Measurements from ENCODE around the gene CMTM2.
A peak's percentile ranks its signal among the peaks of the same experiment; 100 is the strongest.

The CMTM2 gene

DNA sequence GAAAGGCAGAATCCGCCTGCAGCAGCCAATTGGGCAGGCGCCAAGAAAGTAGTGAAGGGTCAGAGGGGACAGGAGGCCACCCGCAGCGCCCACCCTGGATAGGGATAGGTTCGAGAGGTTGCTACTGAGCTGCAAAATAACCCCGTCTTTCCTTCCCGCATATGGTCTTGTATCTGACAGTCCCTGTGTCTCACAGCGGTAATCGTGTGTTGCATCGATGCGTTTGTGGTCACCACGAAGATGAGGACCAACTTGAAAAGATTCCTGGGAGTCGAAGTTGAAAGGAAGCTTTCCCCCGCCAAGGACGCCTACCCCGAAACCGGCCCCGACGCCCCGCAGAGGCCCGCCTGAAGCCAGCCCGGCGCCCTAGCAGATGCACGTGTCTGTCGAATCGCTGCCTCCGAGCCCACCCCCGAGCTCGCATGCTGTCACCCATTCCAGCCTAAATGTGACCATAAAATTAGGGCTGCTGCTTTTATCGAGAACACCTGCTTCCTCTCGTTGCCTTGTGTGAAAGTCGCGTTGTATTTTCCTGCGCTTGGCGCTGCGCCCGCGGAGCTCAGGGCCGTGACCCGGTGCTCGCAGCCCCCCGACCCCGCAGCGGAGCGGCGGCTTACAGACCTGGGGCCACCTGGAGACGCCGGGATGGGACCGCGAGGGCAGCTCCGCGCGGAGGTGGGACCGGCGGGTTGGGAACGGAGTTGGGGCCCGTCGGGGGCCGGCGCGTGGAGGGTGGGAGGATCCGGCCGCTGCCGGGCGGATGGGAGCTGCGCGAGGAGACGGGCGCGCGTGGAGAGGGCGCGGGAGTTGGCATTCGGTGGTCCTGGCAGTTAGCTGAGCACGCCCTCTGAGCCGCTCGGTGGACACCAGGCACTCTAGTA is at the start of gene CMTM2:
Gene CMTM2, plus strand, starts transcription at position 813 of the 881 bp plus-strand sequence. CDS start 145 bp downstream, outside the sequence.
- DNase-seq = no peak

DNA sequence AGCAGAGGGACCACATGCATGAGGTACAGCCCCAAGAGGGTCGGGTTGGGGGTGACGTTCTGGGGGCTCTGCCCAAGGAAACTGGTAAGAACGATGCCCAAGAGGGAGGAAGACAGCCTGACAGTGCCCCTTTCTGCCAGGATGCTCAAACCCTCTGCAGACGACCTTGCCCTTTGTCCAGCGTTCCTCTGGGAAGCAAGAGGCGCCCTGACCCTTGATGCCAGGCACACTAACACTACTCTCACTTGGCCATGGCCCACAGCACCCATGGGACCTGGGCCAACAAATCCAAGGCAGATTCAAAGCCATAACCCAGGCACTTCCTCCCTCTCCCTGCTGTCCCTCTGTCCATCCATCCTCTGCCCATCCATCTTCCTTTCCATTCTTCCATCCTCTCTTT is 49.8 kb upstream of the CMTM2 start:
- DNase-seq = no peak

GRCh38 chr16:66534376-66534799 is 44.9 kb upstream of the CMTM2 start:
- DNase-seq = no peak

GRCh38 chr16:66536525-66536924 is 42.7 kb upstream of the CMTM2 start:
- DNase-seq = no peak

DNA sequence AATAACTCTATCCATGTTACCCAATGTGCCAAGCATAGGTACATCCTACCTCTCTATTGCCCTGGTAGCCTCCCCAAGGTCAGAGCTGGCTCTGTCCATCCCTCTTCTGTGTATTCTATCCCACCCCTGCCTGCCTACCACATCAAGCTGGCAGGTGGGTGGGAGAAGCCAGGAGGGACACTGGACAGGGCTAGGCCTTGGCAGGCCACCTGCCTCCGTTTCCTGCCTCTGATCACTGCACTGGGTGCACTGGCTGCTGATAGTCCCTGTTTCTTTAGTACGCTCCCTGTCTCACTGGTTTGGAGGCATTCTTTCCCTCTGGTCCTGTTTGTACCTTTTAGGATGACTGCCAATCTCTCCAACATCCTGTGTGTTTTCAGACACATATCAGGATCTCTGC is 42.0 kb upstream of the CMTM2 start:
- no peak for DNase-seq

DNA sequence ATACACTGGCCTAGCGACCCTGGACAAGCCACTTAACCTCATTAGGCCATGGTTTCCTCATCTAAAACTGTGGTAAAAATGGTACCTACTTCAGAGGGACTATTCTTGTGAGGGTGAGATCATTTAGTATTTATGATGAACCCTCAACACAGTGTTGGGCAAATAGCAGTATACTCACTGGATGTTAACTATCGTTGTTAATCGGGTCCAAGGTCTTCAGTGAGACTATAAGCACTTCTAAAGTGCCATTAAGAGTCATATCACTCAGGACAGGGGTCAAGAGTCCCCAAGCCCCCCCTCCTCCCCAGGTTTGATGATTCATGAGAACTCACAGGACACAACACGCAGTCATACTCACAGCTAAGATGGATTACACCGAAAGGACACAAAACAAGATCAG is 40.4 kb upstream of the CMTM2 start:
- no peak for DNase-seq

DNA sequence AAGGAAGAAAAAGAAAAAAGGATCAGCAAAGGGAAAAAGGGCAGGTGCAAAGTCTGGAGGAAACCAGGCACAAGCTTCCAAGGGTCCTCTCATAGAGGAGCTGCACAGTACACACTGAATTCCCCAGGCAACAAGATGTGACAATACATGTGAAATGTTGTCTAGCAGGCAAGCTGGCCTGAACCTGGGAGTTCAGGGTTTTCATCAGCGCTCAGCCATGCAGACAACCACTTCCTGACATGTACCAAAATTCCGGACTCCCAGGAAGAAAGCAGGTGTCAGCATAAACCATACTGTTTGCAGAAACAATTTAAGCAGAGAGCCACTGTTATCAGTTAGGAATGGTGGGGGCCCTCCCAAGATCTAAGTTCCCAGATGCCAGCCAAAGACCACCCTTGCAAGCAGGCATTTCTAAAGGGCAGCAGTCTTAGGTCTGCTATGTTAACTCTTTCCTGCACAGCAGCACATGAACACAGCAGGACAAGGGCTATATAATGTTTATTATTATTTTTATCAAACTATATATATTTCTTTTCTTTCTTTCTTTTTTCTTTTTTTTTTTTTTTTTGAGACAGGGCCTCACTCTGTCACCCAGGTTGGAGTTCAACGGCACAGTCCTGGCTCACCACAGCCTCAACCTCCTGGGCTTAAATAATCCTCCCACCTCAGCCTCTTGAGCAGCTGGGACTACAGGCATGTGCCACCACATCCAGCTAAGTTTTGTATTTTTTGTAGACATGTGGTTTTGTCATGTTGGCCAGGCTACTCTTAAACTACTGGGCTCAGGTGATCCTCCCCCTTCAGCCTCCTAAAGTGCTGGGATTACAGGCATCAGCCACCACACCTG is 39.4 kb upstream of the CMTM2 start:
- DNase-seq = no peak

GRCh38 chr16:66541388-66542355 is 37.6 kb upstream of the CMTM2 start:
- DNase-seq = no peak

DNA sequence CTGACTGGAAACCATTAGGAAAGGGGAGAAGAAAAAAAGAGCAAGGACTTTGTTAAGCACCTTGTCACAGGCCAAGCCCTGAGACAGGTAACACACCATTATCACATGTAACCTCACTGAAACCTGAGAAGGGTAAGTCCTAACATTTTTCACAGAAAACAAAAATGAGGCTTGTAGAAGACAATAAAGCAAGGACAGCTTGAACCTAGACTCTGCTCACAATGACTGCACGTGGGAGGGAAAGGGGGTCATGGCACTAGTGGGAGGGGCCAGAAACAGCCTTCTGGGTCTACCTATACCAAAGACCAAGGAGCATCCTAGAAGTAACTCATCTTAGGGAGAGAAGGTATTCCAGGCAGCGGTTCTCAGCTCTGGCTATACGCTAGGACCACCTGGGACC is 36.9 kb upstream of the CMTM2 start:
- no peak for DNase-seq

GRCh38 chr16:66543541-66543940 is 35.7 kb upstream of the CMTM2 start:
- no peak for DNase-seq

- DNase-seq = no peak
Observed at GRCh38 chr16:66544016-66544757, 35.1 kb upstream of the CMTM2 start.

- DNase-seq = no peak
Observed at GRCh38 chr16:66547101-66547989, 31.9 kb upstream of the CMTM2 start.

DNA sequence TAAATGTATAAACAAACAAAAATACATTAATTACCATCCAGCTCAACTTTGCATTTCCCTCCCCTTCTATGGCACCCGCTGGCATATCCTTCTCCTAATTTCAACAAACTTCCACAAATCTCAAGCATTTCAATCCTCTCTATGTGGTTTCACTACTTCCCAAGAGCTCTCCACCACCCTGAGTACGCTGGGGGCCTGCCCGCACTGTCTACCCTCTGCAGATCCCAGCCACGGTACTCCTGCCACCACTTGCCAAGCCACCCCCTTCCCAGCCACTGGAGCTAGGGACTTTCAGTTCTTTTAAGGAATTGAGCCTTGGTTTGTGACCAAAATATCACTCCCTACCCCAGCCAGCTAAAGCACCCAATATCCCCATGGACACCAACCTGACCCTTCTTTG is 31.2 kb upstream of the CMTM2 start:
- no peak for DNase-seq

- no peak for DNase-seq
Observed at GRCh38 chr16:66548868-66549267, 30.4 kb upstream of the CMTM2 start.

- DNase-seq = peak; percentile 10 to 56
Observed at GRCh38 chr16:66549284-66550131, 29.8 kb upstream of the CMTM2 start, which contains the start of gene TK2. TK2 (minus strand) TSS chr16:66550122; CDS start chr16:66550061, 61 bp downstream.

DNA sequence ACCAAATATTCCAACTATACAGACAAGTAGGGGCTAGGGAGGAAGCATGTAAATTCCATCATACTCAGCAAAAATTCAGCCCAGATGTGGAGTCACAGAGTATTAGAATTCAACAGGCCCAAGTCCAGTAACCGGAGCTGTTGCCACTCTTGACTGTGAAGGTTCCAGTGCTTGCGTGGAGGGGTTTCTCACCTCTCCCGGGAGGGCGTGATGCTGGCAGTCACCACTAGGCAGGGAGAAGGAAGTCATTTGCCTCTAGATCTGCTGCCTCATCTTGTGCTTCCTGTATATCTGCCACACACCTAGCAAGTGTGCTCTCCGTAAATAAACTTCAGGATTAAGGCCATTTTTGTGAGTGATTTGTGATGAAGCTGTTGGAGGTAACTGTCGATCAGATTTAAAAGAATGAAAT is 27.9 kb upstream of the CMTM2 start:
- DNase-seq = peak in 1 of 2 experiments; percentile 34

- no peak for DNase-seq
Observed at GRCh38 chr16:66551788-66552285, 27.4 kb upstream of the CMTM2 start.

DNA sequence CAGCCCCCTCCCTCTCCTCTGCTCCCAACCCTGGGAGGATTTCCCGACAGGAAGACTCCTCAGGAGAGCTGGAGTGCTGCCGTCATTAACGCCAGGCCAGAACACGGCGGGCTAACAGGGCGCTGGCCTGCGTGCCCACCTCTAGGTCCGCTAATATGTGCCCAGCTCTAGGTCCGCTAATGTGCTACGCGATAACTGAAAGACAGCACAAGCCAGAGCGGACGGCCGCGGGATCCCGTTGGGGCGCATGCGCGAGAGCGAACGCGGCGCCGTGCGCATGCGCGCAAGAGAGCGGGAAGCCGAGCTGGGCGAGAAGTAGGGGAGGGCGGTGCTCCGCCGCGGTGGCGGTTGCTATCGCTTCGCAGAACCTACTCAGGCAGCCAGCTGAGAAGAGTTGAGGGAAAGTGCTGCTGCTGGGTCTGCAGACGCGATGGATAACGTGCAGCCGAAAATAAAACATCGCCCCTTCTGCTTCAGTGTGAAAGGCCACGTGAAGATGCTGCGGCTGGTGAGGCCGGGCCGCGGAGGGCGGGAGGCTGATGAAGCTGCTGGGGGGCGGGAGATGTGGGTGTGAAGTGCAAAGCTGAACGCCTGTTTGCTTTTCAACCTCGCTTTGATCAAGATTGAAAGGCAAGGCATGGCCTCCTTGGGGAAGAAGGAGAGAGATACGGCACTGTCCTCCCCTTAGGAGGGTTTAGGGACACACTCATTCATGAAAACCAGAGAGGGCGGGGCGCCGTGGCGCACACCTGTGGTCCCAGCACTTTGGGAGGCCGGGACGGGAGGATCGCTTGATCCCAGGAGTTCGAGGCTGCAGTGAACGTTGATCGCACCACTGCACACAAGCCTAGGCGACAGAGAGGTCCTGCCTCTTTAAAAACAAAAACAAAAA is 26.7 kb upstream of the CMTM2 start, which contains the start of gene CKLF:
Gene CKLF, plus strand, starts transcription at position 291 of the 892 bp plus-strand sequence. Its CDS starts 140 bp downstream, at position 431.
- DNase-seq = peak; percentile 54 to 81

Data from NCI-H2081 (cell line).